Stomach (tissue), 4 donors: ENCODE measurements around the gene ARID4B.

Experiments used
- EP300 ChIP-seq: sonication (generic); formaldehyde crosslinking; IDR thresholded peaks from one replicate; pipeline ENCODE4 v1.6.1; 2017; ENCODE audit warnings: antibody characterized with exemption
- POLR2A ChIP-seq, 4 donors: fragments of 450-650 bp; IDR thresholded peaks; one replicate each; pipeline ENCODE4 v1.6.1; 2016; ENCODE audit warnings: antibody characterized with exemption in 4 of 4, control low read depth in 2 of 4, mild to moderate bottlenecking in 1 of 4, moderate library complexity in 1 of 4
- TF ChIP-seq, protein P1 (sequence below), 7 experiments: fragments of 450-650 bp in 4 of 7; fragments of 200-600 bp in 3 of 7; sonication (generic) in 3 of 7; IDR thresholded peaks; one replicate each; pipeline ENCODE4 v1.5.1; 2016 to 2019; ENCODE audit warnings: antibody characterized with exemption in 7 of 7, control low read depth in 2 of 7, mild to moderate bottlenecking in 1 of 7

DNA sequence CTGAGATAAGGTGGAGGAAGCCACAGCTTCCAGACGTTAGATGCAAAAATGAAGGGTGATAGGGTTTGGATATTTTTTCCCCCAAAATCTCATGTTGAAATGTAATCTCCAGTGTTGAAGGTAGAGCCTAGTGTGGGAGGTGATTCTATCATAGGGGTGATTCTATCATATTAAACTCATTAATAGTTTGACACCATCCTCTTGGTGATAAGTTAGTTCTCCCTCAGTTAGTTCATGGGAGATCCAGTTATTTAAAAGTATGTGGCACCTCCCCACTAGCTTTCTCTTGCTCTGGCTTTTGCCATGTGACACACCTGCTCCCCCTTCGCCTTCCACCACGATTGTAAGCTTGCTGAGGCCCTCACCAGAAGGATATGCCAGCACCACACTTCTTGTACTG is 30.9 kb upstream of the ARID4B start:
- TF ChIP-seq, protein P1, sequence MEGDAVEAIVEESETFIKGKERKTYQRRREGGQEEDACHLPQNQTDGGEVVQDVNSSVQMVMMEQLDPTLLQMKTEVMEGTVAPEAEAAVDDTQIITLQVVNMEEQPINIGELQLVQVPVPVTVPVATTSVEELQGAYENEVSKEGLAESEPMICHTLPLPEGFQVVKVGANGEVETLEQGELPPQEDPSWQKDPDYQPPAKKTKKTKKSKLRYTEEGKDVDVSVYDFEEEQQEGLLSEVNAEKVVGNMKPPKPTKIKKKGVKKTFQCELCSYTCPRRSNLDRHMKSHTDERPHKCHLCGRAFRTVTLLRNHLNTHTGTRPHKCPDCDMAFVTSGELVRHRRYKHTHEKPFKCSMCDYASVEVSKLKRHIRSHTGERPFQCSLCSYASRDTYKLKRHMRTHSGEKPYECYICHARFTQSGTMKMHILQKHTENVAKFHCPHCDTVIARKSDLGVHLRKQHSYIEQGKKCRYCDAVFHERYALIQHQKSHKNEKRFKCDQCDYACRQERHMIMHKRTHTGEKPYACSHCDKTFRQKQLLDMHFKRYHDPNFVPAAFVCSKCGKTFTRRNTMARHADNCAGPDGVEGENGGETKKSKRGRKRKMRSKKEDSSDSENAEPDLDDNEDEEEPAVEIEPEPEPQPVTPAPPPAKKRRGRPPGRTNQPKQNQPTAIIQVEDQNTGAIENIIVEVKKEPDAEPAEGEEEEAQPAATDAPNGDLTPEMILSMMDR (IDR thresholded peaks at IDR 0.05): no peak
- no peak for TF ChIP-seq POLR2A (IDR thresholded peaks at IDR 0.05)
- TF ChIP-seq EP300: no peak
